Measurements from ENCODE around the gene PDE6B. TPM values are rescaled to one million over a fixed set of nuclear protein-coding genes. Genes with fewer than 3 reads are reported as not detected.

Gene PDE6B
- total RNA-seq, 4 donors from 2014 or later: 2.2 to 5.8 (median 4.4) TPM

- no peak for TF ChIP-seq POLR2AphosphoS5 (IDR thresholded peaks at IDR 0.05)
- no peak for TF ChIP-seq POLR2A (IDR thresholded peaks at IDR 0.05; ENCODE audit: low read depth)
- TF ChIP-seq EP300 (IDR thresholded peaks at IDR 0.05): no peak
- TF ChIP-seq CTCF (IDR thresholded peaks at IDR 0.05): no peak
- no peak for DNase-seq (ENCODE audit: extremely low spot score)
- Histone ChIP-seq H3K4me3 (no peak overlapping the region), H3K27ac (replicated peaks in 1 of 4) (no peak overlapping the region), H3K9me3 (no peaks in the 10 kb centered on the region), H3K36me3 (peaks cover 14 to 19% (median 19%) of the 10 kb centered on the region in 4 donors), H3K27me3 (peaks cover 0 to 24% (median 0%) of the 10 kb centered on the region in 4 donors), H3K4me1 (peaks cover 29 to 45% (median 37%) of the 10 kb centered on the region in 4 donors)
- 66% methylated on average over 15 of the region's 19 CpGs for WGBS
- intact Hi-C loops (cut with DNase I): no loop called here
Observed at GRCh38 chr4:675980-676870, 50.9 kb downstream of the PDE6B start.

GRCh38 chr4:676871-677235 is 51.5 kb downstream of the PDE6B start:
- H3K27ac ChIP-seq (replicated peaks in 1 of 4): no peak overlapping the region
- intact Hi-C loops (cut with DNase I): no loop called here
- 93% methylated on average over 5 of the region's 8 CpGs for WGBS
- H3K36me3 ChIP-seq: peaks cover 8 to 13% (median 12%) of the 10 kb centered on the region in 4 donors
- TF ChIP-seq POLR2A (IDR thresholded peaks at IDR 0.05; ENCODE audit: low read depth) (no peak), POLR2AphosphoS5 (IDR thresholded peaks at IDR 0.05) (no peak), EP300 (IDR thresholded peaks at IDR 0.05) (no peak), CTCF (IDR thresholded peaks at IDR 0.05) (no peak)
- H3K4me3 ChIP-seq: no peak overlapping the region
- H3K9me3 ChIP-seq: no peaks in the 10 kb centered on the region
- H3K27me3 ChIP-seq: peaks cover 0 to 28% (median 0%) of the 10 kb centered on the region in 4 donors
- DNase-seq (ENCODE audit: extremely low spot score): no peak
- peaks cover 29 to 49% (median 39%) of the 10 kb centered on the region in 4 donors for H3K4me1 ChIP-seq

- H3K4me1 ChIP-seq: peaks cover 29 to 50% (median 39%) of the 10 kb centered on the region in 4 donors
- H3K27me3 ChIP-seq: peaks cover 0 to 36% (median 0%) of the 10 kb centered on the region in 4 donors
- H3K4me3 ChIP-seq: no peak overlapping the region
- no peak for DNase-seq (ENCODE audit: extremely low spot score)
- H3K27ac ChIP-seq (replicated peaks in 1 of 4): no peak overlapping the region
- peaks cover 0 to 5% (median 4%) of the 10 kb centered on the region in 4 donors for H3K36me3 ChIP-seq
- no peak for TF ChIP-seq EP300 (IDR thresholded peaks at IDR 0.05)
- no peak for TF ChIP-seq CTCF (IDR thresholded peaks at IDR 0.05)
- TF ChIP-seq POLR2AphosphoS5 (IDR thresholded peaks at IDR 0.05): no peak
- no peak for TF ChIP-seq POLR2A (IDR thresholded peaks at IDR 0.05; ENCODE audit: low read depth)
- intact Hi-C loops (cut with DNase I): no loop called here
- 70% methylated on average over 13 of the region's 26 CpGs for WGBS
- no peaks in the 10 kb centered on the region for H3K9me3 ChIP-seq
Observed at GRCh38 chr4:677431-678293, 52.3 kb downstream of the PDE6B start.

GRCh38 chr4:678331-679103 is 53.1 kb downstream of the PDE6B start:
- TF ChIP-seq POLR2A (IDR thresholded peaks at IDR 0.05; ENCODE audit: low read depth): no peak
- TF ChIP-seq POLR2AphosphoS5 (IDR thresholded peaks at IDR 0.05): no peak
- no peak for TF ChIP-seq EP300 (IDR thresholded peaks at IDR 0.05)
- no peak for TF ChIP-seq CTCF (IDR thresholded peaks at IDR 0.05)
- H3K36me3 ChIP-seq: no peaks in the 10 kb centered on the region
- intact Hi-C loops (cut with DNase I): no loop called here
- peaks cover 0 to 42% (median 0%) of the 10 kb centered on the region in 4 donors for H3K27me3 ChIP-seq
- H3K9me3 ChIP-seq: no peaks in the 10 kb centered on the region
- H3K4me3 ChIP-seq: no peak overlapping the region
- peaks cover 26 to 43% (median 34%) of the 10 kb centered on the region in 4 donors for H3K4me1 ChIP-seq
- WGBS: 50% methylated on average over 5 of the region's 14 CpGs
- no peak for DNase-seq (ENCODE audit: extremely low spot score)
- H3K27ac ChIP-seq (replicated peaks in 1 of 4): no peak overlapping the region

Data from esophagus muscularis mucosa (tissue), 4 donors.